Pancreas (tissue), 10 donors: ENCODE results near the gene NELL1. TPM values are rescaled to one million over a fixed set of nuclear protein-coding genes. Genes with fewer than 3 reads are reported as not detected.

Experiments used
- ATAC-seq, 4 donors: fragments of 200-7000 bp; cut with Tn5 transposase; one replicate each; pipeline versions ENCODE4 v1.8.0 to v1.9.1; 2020; ENCODE audit warnings: mild to moderate bottlenecking in 4 of 4, moderate library complexity in 4 of 4
- DNase-seq, 6 donors: peaks; one replicate each; pipeline ENCODE4 v3.0.0-alpha.2; 2020
- FAIRE-seq: peaks from 2 replicates; lab custom pipeline; 2012; peaks lifted over from hg19 to GRCh38; lab: Jason Lieb, UNC
- H3K27ac ChIP-seq, 4 donors: fragments of 200-600 bp; sonication (generic); 1 replicate in 3 of 4; 2 replicates in 1 of 4; pipeline versions ENCODE4 v1.5.0 to v1.8.0; 2020
- H3K27me3 ChIP-seq, 4 donors: fragments of 200-600 bp; one replicate each; pipeline ENCODE4 v1.8.0; 2021
- H3K36me3 ChIP-seq, 3 donors: fragments of 200-600 bp; sonication (generic) in 1 of 3; one replicate each; pipeline versions ENCODE4 v1.5.0 to v1.8.0; 2020 to 2021
- H3K4me1 ChIP-seq, 3 donors: fragments of 200-600 bp; one replicate each; pipeline ENCODE4 v1.8.0; 2021
- H3K4me3 ChIP-seq, 4 donors: fragments of 200-600 bp; sonication (generic) in 2 of 4; one replicate each; pipeline versions ENCODE4 v1.5.0 to v1.8.0; 2020 to 2021
- H3K9me3 ChIP-seq, 4 donors: fragments of 200-600 bp; one replicate each; pipeline ENCODE4 v1.8.0; 2021
- WGBS, 2 donors: extraction: QIAGEN DNeasy Blood & Tissue Kit; methylation state at CpG; one replicate each; pipeline ENCODE4 v1.1.7; 2013; 5-methylcytosine and 5-hydroxymethylcytosine counted together
- intact Hi-C, 3 donors: fragments of 100-400 bp; cut with DNase I; formaldehyde crosslinking; loops; one replicate each; pipeline versions ENCODE4 v1.11.1 to v1.14.2; 2022
- polyA plus RNA-seq, 2 donors: library from polyadenylated mRNA; stranded (reverse); fragments of 200-250 nt; gene quantifications; one replicate each; pipeline ENCODE4 v1.2.3, GENCODE V29; 2013
- total RNA-seq, 6 donors: library from RNA; stranded (reverse); fragmentation: NEBNext Ultra II Directional in 4 of 6; extraction: Animal tissue kit (Norgen Biotek cat#: 25700) in 4 of 6; gene quantifications; one replicate each; pipeline versions ENCODE4 v1.2.1 to v1.2.4, GENCODE V29; 2021 to 2023
- TF ChIP-seq, protein P1 (sequence below), 4 donors: fragments of 200-600 bp; sonication (generic) in 3 of 4; IDR thresholded peaks; one replicate each; pipeline versions ENCODE4 v1.5.0 to v1.8.0; 2021; ENCODE audit warnings: antibody characterized with exemption in 4 of 4
- donor health status: healthy with polysubstance abuse.
- donor health status: DM: no; HTN: no; CAD: no; lungs with moderate emphysema.
- donor health status: DM: no; HTN: no; CAD: no.
- donor health status: control.
- donor health status: control.
- donor health status: Bipolar disorder and iron deficiency.
- donor health status: DM: yes; HTN: yes; CAD: no.
- donor health status: DM: no; HTN: no; CAD: no.
- donor health status: DM: no; HTN: no; CAD: no.
- donor health status: DM: yes; HTN: yes; CAD: no.

Gene NELL1
- total and polyA plus RNA-seq, 8 donors, result not detected

GRCh38 chr11:21612326-21612725 lies 942.9 kb downstream of the NELL1 start:
- Histone ChIP-seq H3K27me3 (no peaks in the 10 kb centered on the region), H3K27ac (no peak overlapping the region), H3K9me3 (no peaks in the 10 kb centered on the region), H3K4me3 (no peak overlapping the region), H3K36me3 (no peaks in the 10 kb centered on the region), H3K4me1 (no peaks in the 10 kb centered on the region)
- no peak for ATAC-seq
- no peak for FAIRE-seq
- DNase-seq, result no peak
- intact Hi-C loops, result no loop called here
- WGBS, 2 donors, result 33 to 42% methylated on average over 3 of the region's 3 CpGs
- TF ChIP-seq, protein P1, sequence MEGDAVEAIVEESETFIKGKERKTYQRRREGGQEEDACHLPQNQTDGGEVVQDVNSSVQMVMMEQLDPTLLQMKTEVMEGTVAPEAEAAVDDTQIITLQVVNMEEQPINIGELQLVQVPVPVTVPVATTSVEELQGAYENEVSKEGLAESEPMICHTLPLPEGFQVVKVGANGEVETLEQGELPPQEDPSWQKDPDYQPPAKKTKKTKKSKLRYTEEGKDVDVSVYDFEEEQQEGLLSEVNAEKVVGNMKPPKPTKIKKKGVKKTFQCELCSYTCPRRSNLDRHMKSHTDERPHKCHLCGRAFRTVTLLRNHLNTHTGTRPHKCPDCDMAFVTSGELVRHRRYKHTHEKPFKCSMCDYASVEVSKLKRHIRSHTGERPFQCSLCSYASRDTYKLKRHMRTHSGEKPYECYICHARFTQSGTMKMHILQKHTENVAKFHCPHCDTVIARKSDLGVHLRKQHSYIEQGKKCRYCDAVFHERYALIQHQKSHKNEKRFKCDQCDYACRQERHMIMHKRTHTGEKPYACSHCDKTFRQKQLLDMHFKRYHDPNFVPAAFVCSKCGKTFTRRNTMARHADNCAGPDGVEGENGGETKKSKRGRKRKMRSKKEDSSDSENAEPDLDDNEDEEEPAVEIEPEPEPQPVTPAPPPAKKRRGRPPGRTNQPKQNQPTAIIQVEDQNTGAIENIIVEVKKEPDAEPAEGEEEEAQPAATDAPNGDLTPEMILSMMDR (IDR thresholded peaks at IDR 0.05), result no peak

- intact Hi-C loops, result no loop called here
- TF ChIP-seq, protein P1 (IDR thresholded peaks at IDR 0.05), result no peak
- no peak for FAIRE-seq
- ATAC-seq, result no peak
- Histone ChIP-seq H3K27ac (no peak overlapping the region), H3K27me3 (no peaks in the 10 kb centered on the region), H3K4me3 (no peak overlapping the region), H3K36me3 (no peaks in the 10 kb centered on the region), H3K9me3 (no peaks in the 10 kb centered on the region), H3K4me1 (no peaks in the 10 kb centered on the region)
- 44 to 60% methylated on average over 5 of the region's 5 CpGs for WGBS, 2 donors
- no peak for DNase-seq
Observed at GRCh38 chr11:21614961-21615360, 945.6 kb downstream of the NELL1 start.

GRCh38 chr11:21615955-21616371 lies 946.6 kb downstream of the NELL1 start:
- no peak for FAIRE-seq
- no peak for ATAC-seq
- WGBS, 2 donors, result 50 to 59% methylated on average over 3 of the region's 3 CpGs

DNA sequence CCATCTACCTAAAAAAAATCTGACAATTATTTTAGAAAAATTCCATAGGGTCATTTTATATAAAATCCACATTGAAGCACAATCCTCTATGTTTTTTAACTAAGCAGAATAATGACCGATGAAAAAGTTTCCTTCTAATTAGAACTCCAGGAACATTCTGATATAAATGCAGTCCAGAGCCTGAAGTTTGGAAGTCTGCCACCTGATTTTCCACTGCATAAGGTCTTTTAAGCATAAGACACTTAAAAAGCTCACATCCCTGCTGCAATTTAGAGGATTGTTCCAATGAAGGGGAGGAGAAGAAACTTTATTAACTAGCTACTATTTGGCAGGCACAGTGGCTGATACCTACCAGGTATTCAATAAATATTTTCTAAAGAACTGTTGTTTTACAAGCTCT lies 953.2 kb downstream of the NELL1 start:
- ATAC-seq, result peak in 3 of 4 donors; percentile 23 to 68 (median 46)
- TF ChIP-seq, protein P1 (IDR thresholded peaks at IDR 0.05), result no peak
- 60 to 64% methylated on average over 1 of the region's 1 CpG for WGBS, 2 donors
- H3K27ac ChIP-seq, result no peak overlapping the region
- DNase-seq, result no peak
- intact Hi-C loops, result no loop called here
- no peaks in the 10 kb centered on the region for H3K36me3 ChIP-seq
- H3K4me1 ChIP-seq, result no peaks in the 10 kb centered on the region
- H3K27me3 ChIP-seq, result no peaks in the 10 kb centered on the region
- no peaks in the 10 kb centered on the region for H3K9me3 ChIP-seq
- no peak for FAIRE-seq
- no peak overlapping the region for H3K4me3 ChIP-seq

More at GRCh38 chr11:21615955-21616371, 946.6 kb downstream of the NELL1 start:
- no peak for DNase-seq
- Histone ChIP-seq H3K4me3 (no peak overlapping the region), H3K36me3 (no peaks in the 10 kb centered on the region), H3K27me3 (no peaks in the 10 kb centered on the region), H3K27ac (no peak overlapping the region), H3K4me1 (no peaks in the 10 kb centered on the region), H3K9me3 (no peaks in the 10 kb centered on the region)
- TF ChIP-seq, protein P1 (IDR thresholded peaks at IDR 0.05), result no peak
- intact Hi-C loops, result no loop called here

GRCh38 chr11:21622995-21623394 lies 953.6 kb downstream of the NELL1 start:
- no peak for FAIRE-seq
- intact Hi-C loops, result no loop called here

More at GRCh38 chr11:21622995-21623394, 953.6 kb downstream of the NELL1 start:
- Histone ChIP-seq H3K27me3 (no peaks in the 10 kb centered on the region), H3K27ac (no peak overlapping the region), H3K9me3 (no peaks in the 10 kb centered on the region), H3K4me1 (no peaks in the 10 kb centered on the region), H3K36me3 (no peaks in the 10 kb centered on the region), H3K4me3 (no peak overlapping the region)
- DNase-seq, result no peak
- whole genome bisulfite sequencing, 2 donors, result 26 to 34% methylated on average over 3 of the region's 3 CpGs
- TF ChIP-seq, protein P1 (IDR thresholded peaks at IDR 0.05), result no peak
- peak in 3 of 4 donors; percentile 31 to 67 (median 62) for ATAC-seq

Other genes starting within 250 kb of the NELL1 start
- not detected for gene SLC6A5, start 70.0 kb upstream of the NELL1 start, total RNA-seq
- not detected for gene SLC6A5, start 70.0 kb upstream of the NELL1 start, polyA plus RNA-seq